B cell (primary cell): ENCODE results near the gene VPS8. TPM values are rescaled to one million over a fixed set of nuclear protein-coding genes. Genes with fewer than 3 reads are reported as not detected.

Experiments
- ATAC-seq: fragments of 200-7000 bp; cut with Tn5 transposase; one replicate; pipeline ENCODE4 v1.10.0; 2021; ENCODE audit warnings: low read depth, mild to moderate bottlenecking, moderate number of reproducible peaks, moderate library complexity
- CTCF ChIA-PET: fragments of 350-600 bp; sonication (Branson Sonifier 250); formaldehyde crosslinking; loops from one replicate; lab custom pipeline; 2021; ENCODE audit warnings: antibody characterized with exemption, inconsistent platforms; lab: Charles Lee
- POLR2A ChIA-PET: fragments of 350-600 bp; sonication (Branson Sonifier 250); formaldehyde crosslinking; loops from one replicate; lab custom pipeline; 2021; ENCODE audit warnings: antibody characterized with exemption; lab: Charles Lee
- DNase-seq: peaks from one replicate; pipeline ENCODE4 v3.0.0; 2013
- H2AFZ ChIP-seq: 2 replicates; pipeline ENCODE4 v1.6.1; 2012; ENCODE audit warnings: mild to moderate bottlenecking, low read depth, low read length; ENCODE audit not compliant: insufficient read depth, poor library complexity, severe bottlenecking
- H3K27ac ChIP-seq, 2 donors: 1 replicate in 1 of 2; 2 replicates in 1 of 2; pipeline ENCODE4 v1.5.1; 2012 to 2013; ENCODE audit warnings: low read length in 2 of 2, mild to moderate bottlenecking in 2 of 2, moderate library complexity in 1 of 2
- H3K27me3 ChIP-seq, 4 experiments: fragments of 200-600 bp in 1 of 4; sonication (generic) in 1 of 4; replicated peaks in 1 of 4; 1 replicate in 2 of 4; 2 replicates in 2 of 4; pipeline versions ENCODE4 v1.6.1 to v1.7.0; 2013 to 2016; ENCODE audit warnings: low read length in 3 of 4, mild to moderate bottlenecking in 2 of 4, mixed read lengths in 1 of 4, moderate library complexity in 1 of 4; ENCODE audit not compliant: insufficient read depth in 4 of 4, control insufficient read depth in 3 of 4; ENCODE audit errors: control extremely low read depth in 1 of 4
- H3K36me3 ChIP-seq, 2 experiments: replicated peaks in 1 of 2; 1 replicate in 1 of 2; 2 replicates in 1 of 2; pipeline versions ENCODE4 v1.6.1 to v1.7.1; 2013; ENCODE audit warnings: low read length in 1 of 2; ENCODE audit not compliant: insufficient read depth in 2 of 2, control insufficient read depth in 1 of 2; ENCODE audit errors: control extremely low read depth in 1 of 2, extremely low read depth in 1 of 2
- H3K4me1 ChIP-seq, 2 donors: fragments of 200-600 bp in 1 of 2; sonication (generic) in 1 of 2; 1 replicate in 1 of 2; 2 replicates in 1 of 2; pipeline versions ENCODE4 v1.5.1 to v1.6.1; 2013 to 2017; ENCODE audit warnings: low read length in 2 of 2; ENCODE audit not compliant: control insufficient read depth in 2 of 2, insufficient read depth in 2 of 2
- H3K4me2 ChIP-seq: replicated peaks from 2 replicates; pipeline ENCODE3; 2012; ENCODE audit warnings: mild to moderate bottlenecking, low read depth, low read length; ENCODE audit not compliant: poor library complexity, severe bottlenecking
- H3K4me3 ChIP-seq, 5 experiments: fragments of 200-600 bp in 1 of 5; sonication (generic) in 1 of 5; 1 replicate in 3 of 5; 2 replicates in 2 of 5; pipeline versions ENCODE4 v1.5.1 to v1.7.0; 2011 to 2016; ENCODE audit warnings: low read length in 4 of 5, mild to moderate bottlenecking in 4 of 5, low read depth in 2 of 5, control low read depth in 1 of 5, moderate library complexity in 1 of 5; ENCODE audit not compliant: insufficient read depth in 1 of 5; ENCODE audit errors: control extremely low read depth in 1 of 5, extremely low read depth in 1 of 5
- H3K79me2 ChIP-seq: fragments of 200-600 bp; sonication (generic); one replicate; pipeline ENCODE4 v1.6.0; 2016; ENCODE audit warnings: low read length; ENCODE audit not compliant: control insufficient read depth, insufficient read depth
- H3K9ac ChIP-seq: fragments of 200-600 bp; sonication (generic); 2 replicates; pipeline ENCODE4 v1.6.1; 2017; ENCODE audit warnings: mild to moderate bottlenecking, low read length, moderate library complexity
- H3K9me3 ChIP-seq, 3 donors: one replicate each; pipeline versions ENCODE4 v1.6.1 to v1.7.1; 2013; ENCODE audit warnings: low read length in 2 of 3; ENCODE audit not compliant: control insufficient read depth in 2 of 3, insufficient read depth in 1 of 3; ENCODE audit errors: control extremely low read depth in 1 of 3
- H4K20me1 ChIP-seq: 2 replicates; pipeline ENCODE4 v1.6.0; 2012; ENCODE audit warnings: mild to moderate bottlenecking, low read length; ENCODE audit not compliant: insufficient read depth, control insufficient read depth, poor library complexity, severe bottlenecking
- H3K27ac Mint-ChIP-seq: one replicate; pipeline ENCODE4 v1.8.0; 2021; ENCODE audit warnings: mixed read lengths
- H3K27me3 Mint-ChIP-seq: one replicate; pipeline ENCODE4 v1.8.0; 2021; ENCODE audit warnings: mixed read lengths
- H3K4me1 Mint-ChIP-seq: one replicate; pipeline ENCODE4 v1.8.0; 2021; ENCODE audit warnings: mixed read lengths
- H3K4me3 Mint-ChIP-seq: one replicate; pipeline ENCODE4 v1.8.0; 2021; ENCODE audit warnings: mixed read lengths
- H3K9me3 Mint-ChIP-seq: one replicate; pipeline ENCODE4 v1.8.0; 2022; ENCODE audit warnings: mixed read lengths; ENCODE audit not compliant: insufficient read depth
- CTCF ChIP-seq: fragments of 200-600 bp; IDR thresholded peaks from one replicate; pipeline ENCODE4 v1.8.0; 2022; ENCODE audit warnings: antibody characterized with exemption, mild to moderate bottlenecking
- EZH2 ChIP-seq: IDR thresholded peaks from 2 replicates; pipeline ENCODE4 v1.6.1; 2012; ENCODE audit warnings: borderline replicate concordance, low read depth, mild to moderate bottlenecking, moderate library complexity, low read length; ENCODE audit not compliant: insufficient read depth, poor library complexity, severe bottlenecking
- WGBS: methylation state at CpG from one replicate; pipeline ENCODE4 v1.1.5; 2013; ENCODE audit warnings: missing lambda C conversion rate; ENCODE audit not compliant: insufficient coverage; 5-methylcytosine and 5-hydroxymethylcytosine counted together
- intact Hi-C: fragments of 100-400 bp; cut with micrococcal nuclease; formaldehyde crosslinking; loops from one replicate; pipeline ENCODE4 v1.10.0; 2022
- polyA plus RNA-seq: library from polyadenylated mRNA; depleted of rRNA; stranded (reverse); fragments of >200 nt; gene quantifications from 2 replicates; pipeline ENCODE4 v1.2.3, GENCODE V29; 2012
- total RNA-seq, 2 donors: library from RNA; stranded (reverse); fragments of 120-200 nt in 1 of 2; gene quantifications; 1 replicate in 1 of 2; 2 replicates in 1 of 2; pipeline versions ENCODE4 v1.2.3 to v1.2.4, GENCODE V29; 2013 to 2022

VPS8 gene
- total and polyA plus RNA-seq, 2 donors (not counting 1 experiment from before 2014, with no cell fraction given) = 18.3 to 95.6 TPM

DNA sequence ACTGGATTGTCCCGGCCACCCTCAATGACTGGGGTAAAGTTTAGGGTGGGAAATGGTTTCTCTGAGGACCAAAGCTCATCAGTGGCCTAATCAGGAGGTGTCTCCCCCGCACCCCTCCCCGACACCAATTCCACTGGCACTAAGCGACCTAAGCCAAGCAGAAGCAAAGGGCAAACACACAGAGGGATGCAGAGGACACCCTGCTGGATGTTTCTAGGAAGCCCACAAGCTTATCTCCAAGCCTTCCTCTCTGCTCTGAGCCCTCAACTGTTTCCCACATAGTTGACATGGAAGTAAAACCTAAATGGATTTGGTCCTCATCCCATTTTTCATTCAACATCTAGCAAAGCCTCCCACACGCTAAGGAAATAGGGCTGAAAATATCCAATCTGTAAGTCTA is 272.4 kb downstream of the VPS8 start:
- Histone ChIP-seq H3K27ac (no peak overlapping the region), H2AFZ (no peak overlapping the region), H3K9me3 (no peaks in the 10 kb centered on the region), H3K79me2 (no peaks in the 10 kb centered on the region), H3K9ac (no peak overlapping the region), H3K4me3 (no peak overlapping the region), H4K20me1 (no peaks in the 10 kb centered on the region), H3K4me2 (no peak overlapping the region), H3K27me3 (no peaks in the 10 kb centered on the region), H3K36me3 (no peaks in the 10 kb centered on the region), H3K4me1 (no peaks in the 10 kb centered on the region)
- Mint-ChIP-seq H3K4me1 (no peaks in the 10 kb centered on the region), H3K27me3 (peaks cover 17% of the 10 kb centered on the region), H3K27ac (no peak overlapping the region), H3K9me3 (no peaks in the 10 kb centered on the region), H3K4me3 (no peak overlapping the region)
- no peak for DNase-seq
- intact Hi-C loops = no loop called here
- ATAC-seq = no peak
- WGBS = 94% methylated on average over 3 of the region's 5 CpGs
- ChIA-PET CTCF (no interaction called here), POLR2A (no interaction called here)
- TF ChIP-seq CTCF (no peak), EZH2 (no peak)

DNA sequence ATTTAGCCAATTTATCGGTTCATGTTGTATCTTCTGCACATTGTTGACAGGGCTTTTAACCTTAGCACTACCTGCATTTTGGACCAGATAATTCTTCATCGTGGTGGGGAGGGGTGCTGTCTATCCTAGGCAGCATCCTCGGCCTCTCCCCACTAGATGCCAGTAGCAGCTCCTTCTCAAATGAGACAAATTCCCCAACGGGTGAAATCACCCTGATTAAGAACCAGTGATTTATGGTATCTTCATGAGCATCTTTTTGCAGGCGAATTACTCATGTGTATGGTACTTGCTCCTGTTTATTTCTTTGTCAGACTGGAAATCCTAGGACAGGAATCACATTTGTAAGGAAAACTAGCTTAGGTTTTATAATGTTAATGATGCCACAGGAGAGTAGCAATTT is 272.9 kb downstream of the VPS8 start:
- POLR2A ChIA-PET = no interaction called here
- Histone ChIP-seq H4K20me1 (no peaks in the 10 kb centered on the region), H3K79me2 (no peaks in the 10 kb centered on the region), H3K4me3 (no peak overlapping the region), H3K4me1 (no peaks in the 10 kb centered on the region), H3K9me3 (no peaks in the 10 kb centered on the region), H2AFZ (no peak overlapping the region), H3K27me3 (no peaks in the 10 kb centered on the region), H3K4me2 (no peak overlapping the region), H3K27ac (no peak overlapping the region), H3K9ac (no peak overlapping the region), H3K36me3 (no peaks in the 10 kb centered on the region)
- no peaks in the 10 kb centered on the region for H3K9me3 Mint-ChIP-seq
- WGBS = 88% methylated on average over 2 of the region's 5 CpGs
- no peak overlapping the region for H3K4me3 Mint-ChIP-seq
- intact Hi-C loops = no loop called here
- H3K27me3 Mint-ChIP-seq = peaks cover 17% of the 10 kb centered on the region
- H3K4me1 Mint-ChIP-seq = no peaks in the 10 kb centered on the region
- no peak overlapping the region for H3K27ac Mint-ChIP-seq
- TF ChIP-seq EZH2 = no peak
- no peak for TF ChIP-seq CTCF
- DNase-seq = no peak
- no peak for ATAC-seq
- CTCF ChIA-PET = no interaction called here
